ENCODE results near the gene KCNJ1. TPM values are rescaled to one million over a fixed set of nuclear protein-coding genes. Genes with fewer than 3 reads are reported as not detected.

KCNJ1 gene
- not detected in 2 replicates for total RNA-seq

GRCh38 chr11:128867277-128867676 is at the start of gene KCNJ1:
TSS of gene KCNJ1 (minus strand) at chr11:128867296. CDS start at chr11:128840243, 27,053 bp downstream.

GRCh38 chr11:128890543-128891368 is 23.7 kb upstream of the KCNJ1 start, which contains the start of gene KCNJ5:
TSS of gene KCNJ5 (plus strand) at chr11:128891356. CDS start at chr11:128911274, 19,918 bp downstream.

Other genes starting within 250 kb of the KCNJ1 start
- 2.6 and 2.7 TPM in 2 replicates for gene FLI1, start 173.2 kb downstream of the KCNJ1 start, total RNA-seq
- gene KCNJ5, start 24.1 kb upstream of the KCNJ1 start, total RNA-seq, result not detected in 2 replicates
- not detected in 2 replicates for gene TP53AIP1, start 75.6 kb upstream of the KCNJ1 start, total RNA-seq

Measured in myometrial cell (primary cell).